HepG2 (cell line): ENCODE measurements around the gene PSORS1C1. TPM values are rescaled to one million over a fixed set of nuclear protein-coding genes. Genes with fewer than 3 reads are reported as not detected.
A peak's percentile ranks its signal among the peaks of the same experiment; 100 is the strongest.

Experiments used
- BRCA1 ChIP-seq: sonication (generic); formaldehyde crosslinking; IDR thresholded peaks from 2 replicates; pipeline ENCODE4 v1.4.0; 2020; ENCODE audit warnings: missing genetic modification reagents
- CEBPZ ChIP-seq: IDR thresholded peaks from 2 replicates; pipeline ENCODE4 v1.6.1; 2012; ENCODE audit warnings: low read length, improper control_type of control experiment
- ETS1 ChIP-seq: sonication (generic); formaldehyde crosslinking; IDR thresholded peaks from 2 replicates; pipeline ENCODE4 v1.4.0; 2020; ENCODE audit warnings: missing genetic modification reagents
- EZH2 ChIP-seq: conservative IDR thresholded peaks from 2 replicates; pipeline ENCODE4 v1.6.1; 2012; ENCODE audit warnings: mild to moderate bottlenecking, low read depth, low read length, moderate library complexity
- HNF4G ChIP-seq, 2 experiments: sonication (generic) in 1 of 2; formaldehyde crosslinking in 1 of 2; IDR thresholded peaks; 2 replicates each; pipeline versions ENCODE4 v1.4.0 to v1.6.1; 2011 to 2020; ENCODE audit warnings: borderline replicate concordance in 2 of 2, low read depth in 2 of 2, mild to moderate bottlenecking in 2 of 2, low read length in 1 of 2, missing genetic modification reagents in 1 of 2, moderate library complexity in 1 of 2
- LBX2 ChIP-seq: sonication (generic); formaldehyde crosslinking; IDR thresholded peaks from 2 replicates; pipeline ENCODE4 v1.5.0; 2020; ENCODE audit warnings: missing genetic modification reagents, mild to moderate bottlenecking, borderline replicate concordance
- MIER2 ChIP-seq: IDR thresholded peaks from 2 replicates; pipeline ENCODE4 v1.6.1; 2016; ENCODE audit warnings: missing biosample characterization, missing genetic modification reagents
- MYC ChIP-seq: sonication (generic); formaldehyde crosslinking; IDR thresholded peaks from 2 replicates; pipeline ENCODE4 v1.9.0; 2021; ENCODE audit warnings: missing genetic modification reagents, borderline replicate concordance
- NCOA2 ChIP-seq: sonication (generic); formaldehyde crosslinking; IDR thresholded peaks from 2 replicates; pipeline ENCODE4 v1.8.0; 2022; ENCODE audit warnings: inconsistent platforms
- PAX8 ChIP-seq: sonication (generic); formaldehyde crosslinking; IDR thresholded peaks from 2 replicates; pipeline ENCODE4 v1.8.0; 2022; ENCODE audit warnings: mild to moderate bottlenecking, missing genetic modification reagents, borderline replicate concordance
- PREB ChIP-seq: sonication (generic); formaldehyde crosslinking; IDR thresholded peaks from 2 replicates; pipeline ENCODE4 v1.4.0; 2020; ENCODE audit warnings: missing genetic modification reagents
- RNF2 ChIP-seq: fragments of 450-650 bp; conservative IDR thresholded peaks from 2 replicates; pipeline ENCODE4 v1.6.1; 2016; ENCODE audit warnings: low read depth
- SOX6 ChIP-seq, 2 experiments: fragments of 450-650 bp in 1 of 2; sonication (generic) in 1 of 2; formaldehyde crosslinking in 1 of 2; IDR thresholded peaks; 2 replicates each; pipeline versions ENCODE4 v1.4.0 to v1.6.1; 2017 to 2020; ENCODE audit warnings: antibody characterized with exemption in 1 of 2, mild to moderate bottlenecking in 1 of 2, missing genetic modification reagents in 1 of 2
- SUZ12 ChIP-seq: fragments of 150-350 bp; IDR thresholded peaks from 2 replicates; pipeline ENCODE4 v1.6.1; 2014; ENCODE audit warnings: low read depth, low read length
- TEF ChIP-seq: sonication (generic); formaldehyde crosslinking; IDR thresholded peaks from 2 replicates; pipeline ENCODE4 v1.5.0; 2020; ENCODE audit warnings: missing genetic modification reagents
- TERF1 ChIP-seq: sonication (generic); formaldehyde crosslinking; IDR thresholded peaks from 2 replicates; pipeline ENCODE4 v1.8.0; 2022; ENCODE audit warnings: mild to moderate bottlenecking, missing genetic modification reagents, moderate library complexity
- TOPORS ChIP-seq: sonication (generic); formaldehyde crosslinking; IDR thresholded peaks from 2 replicates; pipeline ENCODE4 v1.8.0; 2023; ENCODE audit warnings: mild to moderate bottlenecking, missing genetic modification reagents
- ZNF264 ChIP-seq: sonication (generic); formaldehyde crosslinking; IDR thresholded peaks from 2 replicates; pipeline ENCODE4 v1.4.0; 2020; ENCODE audit warnings: missing genetic modification reagents
- ZNF282 ChIP-seq: fragments of 450-650 bp; IDR thresholded peaks from 2 replicates; pipeline ENCODE4 v1.6.1; 2018; ENCODE audit not compliant: partially characterized antibody
- ZNF501 ChIP-seq: sonication (generic); formaldehyde crosslinking; IDR thresholded peaks from 2 replicates; pipeline ENCODE4 v1.5.1; 2020; ENCODE audit warnings: mild to moderate bottlenecking, moderate library complexity, missing genetic modification reagents
- ZNF776 ChIP-seq: sonication (generic); formaldehyde crosslinking; IDR thresholded peaks from 2 replicates; pipeline ENCODE4 v1.4.0; 2020; ENCODE audit warnings: mild to moderate bottlenecking, missing genetic modification reagents
- polyA plus RNA-seq, 8 experiments: library from polyadenylated mRNA; depleted of rRNA in 3 of 8; stranded (reverse) in 7 of 8; unstranded in 1 of 8; fragments of >200 nt; fragmentation: Illumina TruSeq in 4 of 8; extraction: Trizol in 4 of 8; gene quantifications; 2 replicates each; pipeline versions ENCODE4 v1.2.1 to v1.2.3, GENCODE V29; 2011 to 2016; ENCODE audit warnings: low read depth in 4 of 8, missing spikeins in 1 of 8, mixed read lengths in 1 of 8; ENCODE audit not compliant: insufficient read depth in 1 of 8
- total RNA-seq, 5 experiments: library from RNA; depleted of rRNA; stranded (reverse); fragments of >200 nt; fragmentation: Illumina TruSeq; extraction: Trizol; gene quantifications; 2 replicates each; pipeline ENCODE4 v1.2.3, GENCODE V29; 2016; ENCODE audit warnings: low read depth in 1 of 5

Gene PSORS1C1
- total and polyA plus RNA-seq, 2 of the 13 experiments (the other 11 are each of a cell fraction or from before 2014, with no cell fraction given) = 0.01 to 0.02 TPM

GRCh38 chr6:31186052-31186734 lies 71.6 kb downstream of the PSORS1C1 start (continued):
- no peak; the same call in 1 of the 2 replicates for TF ChIP-seq LBX2
- TF ChIP-seq PAX8 (CRISPR knock-in tag) = no peak
- no peak for TF ChIP-seq SOX6 (IDR thresholded peaks at IDR 0.05)
- TF ChIP-seq SOX6 (CRISPR knock-in tag; IDR thresholded peaks at IDR 0.05) = peak; percentile 49; the same call in 1 of the 2 replicates
- TF ChIP-seq MYC (CRISPR knock-in tag) = peak; percentile 82; the same call in 1 of the 2 replicates
- no peak for TF ChIP-seq EZH2
- peak; percentile 59; the same call in 1 of the 2 replicates for TF ChIP-seq TOPORS (CRISPR knock-in tag)
- TF ChIP-seq ZNF501 (CRISPR knock-in tag) = peak; percentile 37; the same call in 1 of the 2 replicates
- TF ChIP-seq ZNF264 (CRISPR knock-in tag) = no peak; the same call in 1 of the 2 replicates
- TF ChIP-seq TEF = no peak
- no peak for TF ChIP-seq RNF2
- TF ChIP-seq TERF1 (CRISPR knock-in tag) = no peak
- TF ChIP-seq MIER2 (CRISPR knock-in tag) = no peak; the same call in 1 of the 2 replicates
- no peak for TF ChIP-seq SUZ12
- no peak for TF ChIP-seq ZNF282
- no peak for TF ChIP-seq CEBPZ
- TF ChIP-seq NCOA2 (CRISPR knock-in tag) = 0 out of 2 replicates have a peak, but pooled peaks have one; percentile 11
- TF ChIP-seq ETS1 = no peak
- TF ChIP-seq BRCA1 = peak; percentile 66
- no peak for TF ChIP-seq PREB
- peak; percentile 81 for TF ChIP-seq HNF4G (IDR thresholded peaks at IDR 0.05; ENCODE audit: borderline replicate concordance, low read depth, low read length)
- peak; percentile 81 for TF ChIP-seq HNF4G (CRISPR knock-in tag; IDR thresholded peaks at IDR 0.05; ENCODE audit: borderline replicate concordance, low read depth)
- TF ChIP-seq ZNF776 = no peak
